ENCODE data around the gene RBBP7.

Gene RBBP7

DNA sequence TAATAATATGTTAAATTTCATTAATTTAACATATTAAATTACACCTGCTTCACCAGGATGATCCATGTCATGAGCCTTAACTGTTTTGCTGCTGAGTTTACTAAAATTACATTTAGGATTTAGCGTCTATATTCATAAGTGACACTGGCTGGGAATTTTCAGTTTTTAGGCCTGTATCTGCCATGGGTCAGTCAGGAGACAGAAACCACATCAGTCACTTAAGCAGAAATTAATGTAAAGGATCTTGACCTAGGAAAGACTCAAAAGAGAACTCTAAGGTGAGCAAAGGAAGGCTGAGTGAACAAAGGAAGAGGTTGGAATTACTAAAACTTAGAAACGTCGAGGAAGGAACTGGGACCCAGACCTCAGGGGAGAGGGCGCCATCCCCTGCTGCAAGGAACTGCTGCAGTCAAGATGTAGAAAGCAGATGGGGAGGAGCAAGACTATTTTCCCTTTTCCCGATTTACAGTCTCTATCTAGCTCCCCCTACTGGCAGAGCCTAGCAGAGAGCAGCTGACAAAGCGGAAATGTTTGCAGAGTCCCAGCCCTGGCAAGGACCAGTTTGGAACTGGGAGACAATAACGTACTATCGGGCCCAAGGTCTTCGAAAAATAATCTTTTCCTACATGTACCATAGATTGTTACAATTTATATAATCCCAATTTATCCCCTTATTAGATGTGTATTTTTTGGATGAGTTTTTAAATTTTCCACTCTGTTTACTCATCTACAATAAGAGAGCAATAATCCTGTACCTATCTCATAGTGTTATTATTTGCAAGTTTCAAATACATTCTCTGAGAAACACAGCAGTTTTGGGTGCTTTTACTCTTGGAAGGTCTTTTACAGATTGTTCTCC lies 22.6 kb upstream of the RBBP7 start:
- Histone ChIP-seq H3K4me2 (ENCODE audit: low read length) (peak overlapping the region; percentile 78), H3K9ac (ENCODE audit: low read length) (peak overlapping the region; percentile 43), H3K4me1 (ENCODE audit: low read length) (peaks cover 9% of the 10 kb centered on the region)

GRCh38 chrX:16885628-16886027 lies 15.5 kb upstream of the RBBP7 start:
- peak overlapping the region; percentile 64 for H3K4me2 ChIP-seq (ENCODE audit: low read length)
- peak overlapping the region; percentile 36; the same call in 1 of the 2 replicates for H3K9ac ChIP-seq (ENCODE audit: low read length)
- no peaks in the 10 kb centered on the region for H3K79me2 ChIP-seq (ENCODE audit: low read length)
- H3K4me3 ChIP-seq (ENCODE audit: low read length) = peak overlapping the region; percentile 20; the same call in 1 of the 2 replicates
- H2AFZ ChIP-seq (ENCODE audit: low read depth, low read length) = peak overlapping the region; percentile 84
- no peaks in the 10 kb centered on the region for H4K20me1 ChIP-seq (ENCODE audit: insufficient read depth, low read length)
- no peak for TF ChIP-seq EZH2phosphoT487 (IDR thresholded peaks at IDR 0.05; ENCODE audit: low read depth)
- no peak for TF ChIP-seq CTCF (IDR thresholded peaks at IDR 0.05; ENCODE audit: low read depth, low read length)
- peak overlapping the region; percentile 38 for H3K27ac ChIP-seq (ENCODE audit: low read length)
- H3K27me3 ChIP-seq (ENCODE audit: low read depth, low read length) = no peaks in the 10 kb centered on the region
- no peaks in the 10 kb centered on the region for H3K9me3 ChIP-seq (ENCODE audit: insufficient read depth, low read length)
- peaks cover 17% of the 10 kb centered on the region for H3K4me1 ChIP-seq (ENCODE audit: low read length)
- no peaks in the 10 kb centered on the region for H3K36me3 ChIP-seq (replicated peaks; ENCODE audit: low read depth, low read length)

More for the DNA sequence above, 22.6 kb upstream of the RBBP7 start:
- TF ChIP-seq CTCF (IDR thresholded peaks at IDR 0.05; ENCODE audit: low read depth, low read length) = peak; percentile 90
- TF ChIP-seq EZH2phosphoT487 (IDR thresholded peaks at IDR 0.05; ENCODE audit: low read depth) = no peak
- Histone ChIP-seq H3K27me3 (ENCODE audit: low read depth, low read length) (no peaks in the 10 kb centered on the region), H3K27ac (ENCODE audit: low read length) (no peak overlapping the region), H2AFZ (ENCODE audit: low read depth, low read length) (peak overlapping the region; percentile 94), H3K4me3 (ENCODE audit: low read length) (peak overlapping the region; percentile 49), H4K20me1 (ENCODE audit: insufficient read depth, low read length) (no peaks in the 10 kb centered on the region), H3K36me3 (replicated peaks; ENCODE audit: low read depth, low read length) (no peaks in the 10 kb centered on the region), H3K79me2 (ENCODE audit: low read length) (no peaks in the 10 kb centered on the region), H3K9me3 (ENCODE audit: insufficient read depth, low read length) (no peaks in the 10 kb centered on the region)

DNA sequence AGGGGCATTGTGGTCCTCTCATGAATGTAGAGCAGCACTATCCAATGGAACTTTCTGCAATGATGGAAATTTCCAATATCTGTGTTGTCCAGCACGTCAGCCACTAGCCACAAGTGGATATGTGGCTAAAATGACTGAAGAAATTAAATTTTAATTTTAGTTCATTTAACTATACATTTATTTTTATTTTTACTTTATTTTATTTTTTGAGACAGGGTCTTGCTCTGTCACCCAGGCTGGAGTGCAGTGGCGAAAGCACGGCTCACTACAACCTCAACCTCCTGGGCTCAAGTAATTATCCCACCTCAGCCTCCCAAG lies 13.3 kb upstream of the RBBP7 start:
- no peaks in the 10 kb centered on the region for H3K27me3 ChIP-seq (ENCODE audit: low read depth, low read length)
- peak overlapping the region; percentile 83; the same call in 1 of the 2 replicates for H3K9ac ChIP-seq (ENCODE audit: low read length)
- H3K79me2 ChIP-seq (ENCODE audit: low read length) = no peaks in the 10 kb centered on the region
- TF ChIP-seq EZH2phosphoT487 (IDR thresholded peaks at IDR 0.05; ENCODE audit: low read depth) (no peak), CTCF (IDR thresholded peaks at IDR 0.05; ENCODE audit: low read depth, low read length) (no peak)
- peak overlapping the region; percentile 94 for H3K4me2 ChIP-seq (ENCODE audit: low read length)
- H3K36me3 ChIP-seq (replicated peaks; ENCODE audit: low read depth, low read length) = no peaks in the 10 kb centered on the region
- H3K4me3 ChIP-seq (ENCODE audit: low read length) = peak overlapping the region; percentile 84; the same call in 1 of the 2 replicates
- no peaks in the 10 kb centered on the region for H4K20me1 ChIP-seq (ENCODE audit: insufficient read depth, low read length)
- H3K4me1 ChIP-seq (ENCODE audit: low read length) = peaks cover 17% of the 10 kb centered on the region
- no peaks in the 10 kb centered on the region for H3K9me3 ChIP-seq (ENCODE audit: insufficient read depth, low read length)
- peak overlapping the region; percentile 85; the same call in 1 of the 2 replicates for H3K27ac ChIP-seq (ENCODE audit: low read length)
- peak overlapping the region; percentile 99; the same call in 1 of the 2 replicates for H2AFZ ChIP-seq (ENCODE audit: low read depth, low read length)

GRCh38 chrX:16882702-16883486 lies 12.7 kb upstream of the RBBP7 start:
- H3K27ac ChIP-seq (ENCODE audit: low read length) = peak overlapping the region; percentile 85
- H3K4me2 ChIP-seq (ENCODE audit: low read length) = peak overlapping the region; percentile 94
- H3K4me1 ChIP-seq (ENCODE audit: low read length) = peaks cover 17% of the 10 kb centered on the region

More at GRCh38 chrX:16882702-16883486, 12.7 kb upstream of the RBBP7 start:
- H4K20me1 ChIP-seq (ENCODE audit: insufficient read depth, low read length) = no peaks in the 10 kb centered on the region
- H3K9me3 ChIP-seq (ENCODE audit: insufficient read depth, low read length) = no peaks in the 10 kb centered on the region
- H3K79me2 ChIP-seq (ENCODE audit: low read length) = no peaks in the 10 kb centered on the region
- no peaks in the 10 kb centered on the region for H3K27me3 ChIP-seq (ENCODE audit: low read depth, low read length)
- no peaks in the 10 kb centered on the region for H3K36me3 ChIP-seq (replicated peaks; ENCODE audit: low read depth, low read length)
- TF ChIP-seq EZH2phosphoT487 (IDR thresholded peaks at IDR 0.05; ENCODE audit: low read depth) = no peak
- peak; percentile 70 for TF ChIP-seq CTCF (IDR thresholded peaks at IDR 0.05; ENCODE audit: low read depth, low read length)
- peak overlapping the region; percentile 84 for H3K4me3 ChIP-seq (ENCODE audit: low read length)
- H3K9ac ChIP-seq (ENCODE audit: low read length) = peak overlapping the region; percentile 83
- peak overlapping the region; percentile 99 for H2AFZ ChIP-seq (ENCODE audit: low read depth, low read length)
